ENCODE data around the gene SLC23A2.
"Not testable (repeated sequence)": the region's sequence is repeated elsewhere in the genome, so short reads cannot be mapped to it uniquely, and the experiment has no call there.

Gene SLC23A2

DNA sequence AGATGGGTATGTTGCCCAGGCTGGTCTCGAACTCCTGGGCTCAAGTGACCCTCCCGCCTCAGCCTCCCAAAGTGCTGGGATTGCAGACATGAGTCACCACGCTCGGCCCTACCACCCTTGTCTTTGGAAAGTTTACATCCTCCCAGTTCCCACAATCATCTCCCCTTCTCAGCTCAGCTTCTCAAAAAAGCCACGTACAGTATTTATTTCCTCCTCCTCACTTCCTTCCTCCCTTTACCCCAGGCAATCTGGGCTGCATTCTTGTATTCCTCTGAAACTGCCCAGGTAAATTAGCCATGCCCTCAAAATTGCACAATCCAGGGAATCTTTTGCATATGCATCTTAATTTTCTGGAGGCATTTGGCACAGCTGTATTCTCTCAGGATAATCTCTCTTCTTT, 7.4 kb upstream of the SLC23A2 start:
- no peak for DNase-seq (ENCODE audit: low read depth in 2 of 2)

DNA sequence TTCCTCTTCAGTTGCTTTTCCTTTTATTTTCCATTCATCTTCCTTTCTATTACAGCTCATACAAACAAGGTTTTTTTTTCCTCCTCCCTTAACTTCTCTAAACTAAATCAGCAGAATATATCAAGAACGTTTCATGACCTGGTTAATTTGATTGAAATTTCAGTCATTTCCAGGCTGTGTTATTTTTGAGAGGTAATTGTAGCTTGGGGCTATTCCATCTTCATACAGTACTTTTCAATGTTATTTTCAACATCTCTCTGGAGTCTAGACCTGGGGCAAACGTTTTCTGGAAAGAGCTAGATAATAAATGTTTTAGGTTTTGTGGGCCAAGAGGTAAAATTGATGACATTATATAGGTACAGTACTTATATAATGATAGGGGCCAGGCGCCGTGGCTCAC, 4.0 kb upstream of the SLC23A2 start:
- DNase-seq (ENCODE audit: low read depth in 2 of 2) = no peak

DNA sequence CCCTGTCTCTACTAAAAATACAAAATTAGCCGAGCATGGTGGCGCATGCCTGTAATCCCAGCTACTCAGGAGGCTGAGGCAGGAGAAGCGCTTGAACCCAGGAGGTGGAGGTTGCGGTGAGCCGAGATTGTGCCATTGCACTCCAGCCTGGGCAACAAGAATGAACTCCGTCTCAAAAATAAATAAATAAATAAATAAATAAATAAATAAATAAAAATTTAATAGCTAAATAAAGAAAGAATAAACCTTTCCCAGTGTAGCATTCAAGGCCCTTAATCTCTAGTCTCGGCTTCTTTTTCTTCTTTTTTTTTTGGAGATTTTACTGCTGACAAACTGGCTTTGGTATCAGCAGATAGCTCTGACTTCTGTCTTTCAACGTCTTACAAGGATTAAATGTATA, 3.5 kb upstream of the SLC23A2 start:
- DNase-seq (ENCODE audit: low read depth in 2 of 2) = not testable (repeated sequence)

DNA sequence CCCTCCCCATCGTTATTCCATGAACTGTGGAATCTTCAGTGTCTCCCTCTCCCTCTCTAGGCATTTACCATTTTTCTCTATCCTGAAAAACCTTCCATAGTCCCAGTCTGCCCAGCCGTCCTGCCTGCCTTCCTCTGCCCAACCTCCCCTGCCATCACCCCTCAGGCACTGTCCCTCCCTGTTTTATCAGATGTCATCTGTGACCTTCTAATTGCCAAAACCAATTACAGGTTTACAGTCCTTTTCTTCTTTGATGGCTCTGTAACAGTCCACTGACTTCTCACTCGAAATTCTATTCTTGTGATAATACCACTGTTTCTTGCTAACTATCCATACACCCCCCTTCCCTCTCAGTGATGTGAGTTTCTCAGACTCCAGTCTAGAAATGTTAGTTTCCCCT, 2.3 kb upstream of the SLC23A2 start:
- DNase-seq (ENCODE audit: low read depth in 2 of 2) = no peak

DNA sequence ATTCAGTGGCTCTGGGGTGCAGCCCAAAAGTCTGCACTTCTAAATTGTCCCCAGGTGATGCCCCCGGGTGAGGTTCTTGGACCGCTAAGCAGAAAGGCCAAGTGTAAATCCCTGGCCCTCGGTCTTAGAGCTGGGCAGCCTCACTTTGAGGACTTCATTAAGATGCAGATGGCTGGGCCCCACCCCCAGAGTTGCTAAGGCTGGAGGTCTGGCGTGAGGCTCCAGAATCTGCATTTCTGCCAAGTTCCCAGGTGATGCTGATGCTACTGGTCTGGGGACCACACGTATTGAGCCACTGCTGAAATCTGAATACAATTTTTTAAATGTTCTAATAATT, 735 bp upstream of the SLC23A2 start:
- no peak for DNase-seq (ENCODE audit: low read depth in 2 of 2)

DNA sequence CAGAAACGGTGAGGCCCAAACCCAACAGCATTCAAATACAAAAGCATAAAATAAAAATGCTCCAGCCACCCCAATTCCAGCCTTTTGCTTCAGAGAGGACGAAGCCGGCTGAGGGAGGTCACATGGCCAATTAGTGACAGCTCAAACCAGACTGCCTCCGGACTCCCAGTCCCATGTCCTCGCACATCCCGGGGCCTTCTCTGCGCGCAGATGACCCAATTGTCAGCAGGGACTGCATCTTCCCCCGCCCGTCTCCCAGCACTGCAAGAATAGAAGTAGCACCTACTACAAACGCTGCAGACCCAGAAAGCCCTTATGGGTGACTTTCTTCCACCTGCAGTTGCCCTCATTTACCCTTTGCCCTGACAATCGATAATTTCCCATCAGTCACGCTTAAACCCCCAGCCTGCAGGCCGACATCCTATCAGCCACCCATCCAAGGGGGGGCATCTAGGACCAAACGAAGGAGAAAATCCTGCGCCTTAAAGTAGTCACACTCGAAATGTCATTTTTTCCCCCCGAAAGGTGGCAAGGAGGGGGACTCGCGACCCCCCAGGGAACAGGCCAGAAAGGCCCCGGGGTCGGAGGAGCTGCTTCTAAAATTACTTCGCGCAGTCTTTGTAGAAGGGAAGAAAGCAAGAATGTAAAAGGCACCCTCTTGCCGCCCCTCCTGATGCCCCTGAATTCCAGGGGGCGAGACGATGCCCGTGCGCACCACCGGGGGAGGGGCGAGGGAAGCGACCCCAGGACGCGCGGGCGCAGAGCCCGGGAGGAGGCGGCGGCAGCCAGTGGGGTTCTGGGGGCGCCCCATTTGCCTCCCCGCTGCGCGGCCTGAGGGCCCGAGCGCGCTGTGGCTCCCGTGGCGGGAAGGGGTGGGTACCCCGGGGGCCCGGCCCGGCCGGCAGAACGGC, 792 bp downstream of the SLC23A2 start:
- DNase-seq (ENCODE audit: low read depth in 2 of 2) = peak in 1 of 2 donors; percentile 7

DNA sequence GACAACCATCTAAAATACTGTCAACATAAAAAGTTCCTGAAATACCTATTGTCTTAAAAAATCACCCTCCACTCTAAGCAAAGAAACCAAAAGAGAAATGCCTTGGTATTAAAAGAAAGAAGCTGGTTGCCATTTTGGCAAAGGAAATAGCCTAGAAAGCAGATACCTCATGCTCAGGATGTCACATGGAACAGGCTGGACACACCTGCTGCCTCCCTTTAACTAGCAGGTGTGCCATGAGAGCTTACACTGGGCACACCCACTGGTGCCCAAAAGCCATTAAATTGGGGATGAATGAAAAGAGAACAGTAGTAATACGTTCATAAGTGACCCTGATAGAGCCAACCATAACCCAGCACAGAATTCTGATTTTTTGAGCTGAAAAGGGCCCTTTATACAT, 1.5 kb downstream of the SLC23A2 start:
- DNase-seq (ENCODE audit: low read depth in 2 of 2) = no peak

DNA sequence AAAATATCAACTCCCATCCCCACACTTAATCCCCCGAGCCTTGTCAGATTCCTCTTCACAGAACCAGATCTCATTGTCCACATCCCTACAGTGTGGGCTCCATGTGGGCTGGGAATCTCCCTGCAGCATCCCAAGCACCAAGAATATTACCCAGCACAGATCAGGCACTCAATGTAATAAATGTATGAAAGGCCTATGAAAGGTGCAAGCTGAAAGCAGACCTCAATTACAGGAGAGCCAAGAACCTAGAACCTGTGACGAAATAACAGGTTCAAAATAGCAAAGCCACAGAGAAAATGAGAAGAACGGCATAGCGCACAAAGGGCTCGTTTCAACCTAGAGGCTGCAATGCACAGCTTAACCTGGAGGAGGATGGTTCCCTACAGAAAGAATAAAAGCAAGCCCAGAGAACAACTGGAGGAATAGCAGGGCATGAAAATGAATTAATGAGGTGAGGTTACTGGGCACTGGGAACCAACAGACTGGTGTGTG, 3.1 kb downstream of the SLC23A2 start:
- DNase-seq (ENCODE audit: low read depth in 2 of 2) = no peak

DNA sequence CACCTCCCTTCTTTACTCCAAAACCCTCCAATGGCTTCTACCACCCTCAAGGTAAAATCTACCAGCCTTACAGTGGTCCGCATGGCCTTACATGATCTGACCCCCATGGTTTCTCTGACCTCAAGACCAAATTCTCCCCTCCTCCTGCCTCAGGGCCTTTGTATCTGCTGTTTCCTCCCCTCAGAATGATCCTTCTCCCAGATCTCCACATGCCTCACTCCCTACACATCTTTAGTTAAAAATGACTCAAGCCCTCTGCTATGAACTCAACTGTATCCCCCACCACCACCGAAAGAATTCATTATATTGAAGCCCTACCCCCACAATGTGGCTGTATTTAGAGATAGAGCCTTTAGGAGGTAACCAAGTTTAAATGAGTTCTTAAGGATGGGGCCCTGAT, 4.1 kb downstream of the SLC23A2 start:
- no peak for DNase-seq (ENCODE audit: low read depth in 2 of 2)

DNA sequence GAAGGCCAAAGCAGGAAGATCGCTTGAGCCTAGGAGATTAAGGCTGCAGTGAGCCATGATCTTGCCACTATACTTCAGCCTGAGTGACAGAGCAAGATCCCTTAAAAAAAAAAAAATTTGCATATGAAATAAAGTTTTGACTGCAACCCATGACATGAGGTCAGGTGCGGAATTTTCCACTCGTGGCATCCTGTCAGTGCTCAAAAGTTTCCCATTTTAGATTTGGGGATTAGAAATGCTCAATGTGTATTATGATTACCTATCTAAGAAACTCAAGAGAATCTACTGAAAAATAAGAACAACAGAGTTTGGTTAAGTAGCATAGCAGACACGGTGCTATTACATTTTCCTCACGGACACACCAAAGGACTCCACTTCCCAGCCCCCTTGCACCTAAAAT, 11.7 kb downstream of the SLC23A2 start:
- DNase-seq (ENCODE audit: low read depth in 2 of 2) = no peak

DNA sequence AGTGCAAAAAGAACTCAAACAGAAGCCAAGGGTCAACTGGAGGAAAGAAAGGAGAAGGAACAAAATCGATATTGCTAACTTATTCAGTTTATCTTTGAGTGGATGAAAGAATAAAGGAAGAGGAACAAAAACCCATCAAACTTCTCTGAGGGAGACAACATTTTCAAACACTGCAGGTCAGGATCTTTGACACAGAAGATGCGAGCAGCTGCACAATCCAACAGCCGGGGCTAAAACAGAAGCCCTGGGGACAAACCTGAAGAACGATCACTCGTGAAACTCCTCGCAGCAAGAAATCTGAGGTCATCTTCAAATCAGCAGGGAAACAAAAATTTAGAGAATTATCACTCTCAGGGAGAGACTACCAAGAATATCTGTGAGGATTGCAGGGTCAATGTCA, 14.2 kb downstream of the SLC23A2 start:
- no peak for DNase-seq (ENCODE audit: low read depth in 2 of 2)

DNA sequence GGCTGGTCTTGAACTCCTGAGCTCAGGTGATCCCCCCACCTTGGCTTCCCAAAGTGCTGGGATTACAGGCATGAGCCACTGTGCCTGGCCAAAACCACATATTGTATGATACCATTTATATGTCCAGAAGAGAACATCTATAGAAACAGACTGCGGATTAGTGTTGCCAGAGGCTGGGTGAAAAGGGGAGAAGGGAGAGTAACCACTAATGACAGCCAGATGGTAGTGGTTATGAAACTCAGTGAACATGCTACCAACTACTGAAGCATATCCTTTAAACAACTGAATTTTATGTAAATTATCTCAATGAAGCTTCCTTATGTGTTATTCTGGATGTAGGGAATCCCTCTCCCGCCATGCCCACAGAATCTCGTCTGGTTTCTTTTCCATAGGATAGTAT, 15.7 kb downstream of the SLC23A2 start:
- DNase-seq (ENCODE audit: low read depth in 2 of 2) = no peak

DNA sequence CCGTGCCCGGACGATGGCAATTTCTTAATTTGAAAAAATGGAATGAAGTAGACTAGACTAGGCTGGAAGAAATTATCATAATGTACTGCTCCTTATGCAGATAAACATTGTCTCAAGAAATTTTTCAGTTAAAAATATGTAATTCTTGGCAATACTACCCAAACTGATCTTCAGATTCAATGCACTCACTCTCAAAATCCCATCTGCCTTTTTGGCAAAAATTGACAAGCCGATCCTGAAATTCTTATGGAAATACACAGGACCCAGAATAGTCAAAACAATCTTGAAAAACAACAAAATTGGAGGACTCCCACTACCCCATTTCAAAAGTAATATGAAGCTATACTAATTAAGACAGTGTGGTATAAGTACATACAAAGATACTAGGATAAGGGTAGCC, 19.0 kb downstream of the SLC23A2 start:
- no peak for DNase-seq (ENCODE audit: low read depth in 2 of 2)

DNA sequence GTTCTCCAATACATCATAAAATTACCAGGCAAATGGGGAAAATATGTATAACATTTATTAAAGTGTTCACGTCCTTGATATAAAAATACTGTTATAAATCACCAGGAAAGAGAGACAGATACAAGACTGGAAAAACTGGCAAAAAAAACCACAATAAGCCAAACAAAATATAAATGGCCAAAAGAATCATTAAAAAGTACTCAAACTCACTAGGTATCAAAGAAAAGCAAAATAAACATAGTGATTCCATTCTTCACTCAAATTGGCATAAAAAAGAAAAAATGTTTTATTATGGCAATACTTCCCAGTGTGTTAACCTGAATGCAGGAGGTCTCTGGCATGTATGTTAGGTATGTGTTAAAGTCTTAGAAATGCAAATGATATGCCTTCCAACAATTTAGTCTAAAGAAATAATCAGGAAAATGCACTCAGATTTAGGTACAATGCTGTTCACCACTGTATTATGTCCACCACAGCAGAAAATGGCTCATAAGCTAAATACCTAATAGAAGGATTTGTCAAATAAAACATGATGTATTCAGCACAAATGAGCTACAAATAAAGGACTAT, 21.4 kb downstream of the SLC23A2 start:
- no peak for DNase-seq (ENCODE audit: low read depth in 2 of 2)

DNA sequence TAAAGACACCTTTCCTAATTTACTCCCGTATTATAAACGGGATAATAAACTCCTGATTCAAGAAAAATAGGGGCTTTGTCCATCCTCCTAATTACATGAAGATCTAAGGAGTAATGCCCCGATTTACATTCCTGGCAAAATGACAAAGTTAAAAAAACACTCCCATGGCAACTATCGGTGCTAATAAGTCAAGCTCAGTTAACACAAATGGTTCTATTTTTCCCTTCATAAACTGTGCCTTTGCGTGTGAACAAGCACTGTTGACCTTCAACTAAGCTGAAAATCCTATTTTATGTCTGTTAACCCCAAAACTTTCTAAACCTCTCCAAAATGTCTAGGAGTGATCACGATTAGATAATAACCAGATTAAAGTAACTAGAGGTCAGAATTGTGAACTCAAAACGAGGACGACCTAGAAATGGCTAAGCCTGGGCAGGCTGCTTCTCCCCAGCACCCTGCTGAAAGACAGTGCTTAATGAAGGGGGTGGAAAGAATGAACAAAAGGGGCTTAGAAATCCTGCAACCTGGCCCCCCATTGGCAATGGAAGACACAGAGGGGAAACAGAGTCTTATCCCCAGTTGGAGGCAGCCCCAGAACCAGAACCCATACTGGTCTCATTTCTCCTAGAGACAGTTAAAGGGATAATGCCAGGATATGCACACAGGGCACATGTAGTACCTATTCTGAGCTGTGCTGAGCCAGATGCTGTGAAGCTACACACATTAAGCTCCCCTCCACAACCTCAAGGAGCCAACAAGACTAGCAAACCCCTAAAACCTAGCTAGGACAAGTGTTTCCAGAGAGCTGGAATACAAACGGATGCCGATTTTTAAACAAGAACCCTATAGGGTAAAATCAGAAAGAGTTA, 23.0 kb downstream of the SLC23A2 start:
- DNase-seq (ENCODE audit: low read depth in 2 of 2) = no peak

DNA sequence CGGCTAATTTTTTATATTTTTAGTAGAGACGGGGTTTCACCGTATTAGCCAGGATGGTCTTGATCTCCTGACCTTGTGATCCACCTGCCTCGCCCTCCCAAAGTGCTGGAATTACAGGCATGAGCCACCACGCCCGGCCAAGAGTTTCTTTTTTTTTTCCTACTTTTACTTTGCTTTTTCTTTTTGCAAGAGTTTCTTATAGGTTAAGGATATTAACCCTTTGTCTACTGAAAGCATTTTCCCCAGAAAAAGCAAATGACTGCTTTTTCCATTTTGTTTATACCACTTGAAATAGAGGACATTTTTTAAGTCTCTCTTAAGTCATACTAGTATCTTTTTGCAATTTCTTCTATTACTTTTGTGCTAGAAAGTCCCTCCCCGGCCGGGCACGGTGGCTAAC, 25.3 kb downstream of the SLC23A2 start:
- DNase-seq (ENCODE audit: low read depth in 2 of 2) = not testable (repeated sequence)

DNA sequence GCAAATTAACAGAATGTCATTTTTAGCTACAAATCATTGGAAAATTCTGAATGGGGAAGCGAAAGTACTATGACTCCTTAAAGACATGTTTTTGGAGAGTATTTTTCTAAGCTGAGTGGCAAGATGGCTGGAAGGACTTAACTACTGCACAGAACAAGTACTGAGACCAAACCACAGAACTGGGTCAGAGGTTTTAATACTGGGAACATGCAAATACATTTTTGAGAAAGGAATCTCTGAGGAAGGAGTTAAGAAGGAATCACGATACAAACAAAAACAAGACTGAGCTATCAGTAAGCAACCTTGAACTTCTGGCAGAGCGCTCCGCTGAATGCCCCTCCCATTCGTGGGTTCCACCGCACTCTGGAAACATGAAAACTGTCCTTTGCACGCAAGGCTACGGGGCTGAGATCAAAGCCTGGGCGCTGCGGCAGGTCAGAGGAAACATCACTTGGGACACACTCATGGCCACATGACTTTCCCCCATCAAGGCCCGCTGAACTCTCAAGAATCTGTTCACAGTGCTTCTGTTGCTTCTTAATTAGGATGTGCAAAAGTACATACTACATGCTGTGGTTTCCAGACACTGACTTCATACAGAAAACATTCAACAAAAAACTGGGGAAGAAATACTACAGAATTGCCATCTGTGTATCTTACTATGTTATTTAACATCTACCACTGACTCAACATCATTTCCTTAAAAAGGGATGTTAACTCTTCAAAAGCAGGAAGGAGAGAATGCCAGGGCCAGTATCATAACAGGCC, 27.8 kb downstream of the SLC23A2 start:
- peak in 1 of 2 donors; percentile 1 for DNase-seq (ENCODE audit: low read depth in 2 of 2)

DNA sequence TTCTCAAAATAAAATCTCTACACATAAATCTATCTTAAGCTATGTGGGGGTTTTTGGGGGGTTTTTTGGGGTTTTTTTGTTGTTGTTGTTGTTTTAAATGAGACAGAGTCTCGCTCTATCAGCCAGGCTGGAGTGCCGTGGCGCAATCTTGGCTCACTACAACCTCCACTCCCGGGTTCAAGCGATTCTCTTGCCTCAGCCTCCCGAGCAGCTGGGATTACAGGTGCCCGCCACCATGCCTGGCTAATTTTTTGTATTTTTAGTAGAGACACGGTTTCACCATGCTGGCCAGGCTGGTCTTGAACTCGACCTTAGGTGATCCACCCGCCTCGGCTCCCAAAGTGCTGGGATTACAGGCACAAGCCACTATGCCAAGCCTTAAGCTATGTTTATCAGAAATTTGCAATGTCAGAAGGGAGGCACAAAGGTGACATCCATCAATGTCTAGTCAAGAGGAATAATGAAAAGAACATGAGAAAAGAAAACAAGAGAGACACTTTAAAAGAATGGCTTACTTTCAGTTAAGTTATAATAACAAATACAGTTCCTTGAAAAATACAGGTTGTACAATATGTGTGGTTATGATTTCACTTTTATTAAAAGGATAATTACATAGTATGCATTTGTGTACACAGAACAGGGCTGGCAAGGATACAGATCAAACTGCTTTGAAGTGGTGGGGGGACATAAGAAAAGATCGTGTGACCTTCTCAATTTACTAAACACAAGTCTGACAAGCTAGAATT, 28.6 kb downstream of the SLC23A2 start:
- no peak for DNase-seq (ENCODE audit: low read depth in 2 of 2)

DNA sequence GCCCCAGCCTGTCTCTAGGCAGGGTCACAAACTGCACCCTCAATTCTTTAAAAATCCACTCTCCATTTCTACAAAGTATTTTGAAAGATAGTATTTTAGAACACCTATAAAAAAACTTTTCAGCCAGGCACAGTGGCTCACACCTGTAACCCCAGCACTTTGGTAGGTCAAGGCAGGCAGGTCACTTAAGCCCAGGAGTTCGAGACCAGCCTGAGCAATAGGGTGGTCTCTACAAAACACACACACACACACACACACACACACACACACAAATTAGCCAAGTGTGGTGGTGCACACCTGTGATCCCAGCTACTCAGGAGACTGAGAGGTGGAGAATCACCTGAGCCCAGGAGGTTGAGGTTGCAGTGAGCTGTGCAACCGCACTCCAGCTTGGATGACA, 30.2 kb downstream of the SLC23A2 start:
- no peak for DNase-seq (ENCODE audit: low read depth in 2 of 2)

DNA sequence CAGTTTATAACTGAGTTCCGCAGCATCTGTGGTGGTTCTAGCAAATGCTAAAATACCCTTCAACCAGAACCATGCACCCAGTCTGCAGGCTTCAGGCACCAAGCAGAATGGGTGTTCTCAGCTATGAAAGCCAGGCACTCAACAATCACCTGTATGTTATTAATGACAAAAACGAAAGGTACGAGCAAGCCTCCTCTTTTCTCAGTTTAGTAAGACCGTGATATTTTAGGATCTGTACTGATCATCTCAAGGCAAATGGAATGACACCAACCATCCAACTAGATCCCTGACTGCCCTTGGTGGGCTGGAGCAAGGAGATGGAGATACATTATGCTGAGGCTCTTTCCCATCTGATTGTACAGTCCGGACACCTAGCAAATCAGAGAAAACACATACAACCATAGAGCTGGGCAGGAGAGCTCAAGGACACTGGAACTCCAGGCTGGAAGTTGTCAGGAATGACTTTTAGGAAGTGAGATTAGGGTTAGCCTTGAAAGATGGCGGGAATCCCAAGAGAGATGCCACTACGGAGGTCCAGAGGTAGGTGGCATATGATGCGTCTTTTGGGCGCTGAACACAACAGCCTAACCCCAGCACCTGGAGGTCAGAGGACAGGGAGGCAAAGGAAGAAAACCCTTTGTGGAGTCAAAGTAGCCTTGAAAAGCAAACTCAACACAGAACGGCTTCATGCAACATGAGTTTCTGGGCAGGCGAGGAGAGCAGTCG, 33.4 kb downstream of the SLC23A2 start:
- no peak for DNase-seq (ENCODE audit: low read depth in 2 of 2)

All from activated CD4-positive, alpha-beta T cell treated with anti-CD3 and anti-CD28 coated beads for 24 hours (primary cell).